Transverse colon (tissue), 4 donors: Measurements from ENCODE around the gene EPHA2. TPM values are rescaled to one million over a fixed set of nuclear protein-coding genes. Genes with fewer than 3 reads are reported as not detected.
"Not testable (repeated sequence)": the region's sequence is repeated elsewhere in the genome, so short reads cannot be mapped to it uniquely, and the experiment has no call there.

Experiments used
- DNase-seq: peaks from one replicate; pipeline ENCODE4 v3.0.0-alpha.2; 2019
- H3K27ac ChIP-seq, 4 donors: fragments of 200-600 bp; sonication (generic); 2 replicates each; pipeline ENCODE4 v1.5.1; 2016 to 2018; ENCODE audit warnings: inconsistent platforms in 4 of 4
- H3K27me3 ChIP-seq: fragments of 200-600 bp; sonication (generic); 2 replicates; pipeline ENCODE4 v1.5.1; 2017; ENCODE audit warnings: inconsistent platforms
- H3K36me3 ChIP-seq, 4 donors: fragments of 200-600 bp; sonication (generic); 2 replicates each; pipeline ENCODE4 v1.5.1; 2017 to 2019; ENCODE audit warnings: inconsistent platforms in 4 of 4
- H3K4me1 ChIP-seq, 4 donors: fragments of 200-600 bp; sonication (generic); 2 replicates each; pipeline ENCODE4 v1.5.1; 2017 to 2020; ENCODE audit warnings: inconsistent platforms in 4 of 4
- H3K4me3 ChIP-seq, 4 donors: fragments of 200-600 bp; sonication (generic); 1 replicate in 1 of 4; 2 replicates in 3 of 4; pipeline versions ENCODE4 v1.5.1 to v1.6.1; 2017 to 2019; ENCODE audit warnings: inconsistent platforms in 4 of 4
- H3K9me3 ChIP-seq, 2 donors: fragments of 200-600 bp; sonication (generic); 2 replicates each; pipeline ENCODE4 v1.5.1; 2017 to 2019; ENCODE audit warnings: inconsistent platforms in 2 of 2
- EP300 ChIP-seq: sonication (generic); formaldehyde crosslinking; IDR thresholded peaks from one replicate; pipeline ENCODE4 v1.6.1; 2017; ENCODE audit warnings: antibody characterized with exemption, low read depth
- POLR2A ChIP-seq: fragments of 450-650 bp; IDR thresholded peaks from one replicate; pipeline ENCODE4 v1.6.1; 2016; ENCODE audit warnings: antibody characterized with exemption, mild to moderate bottlenecking, moderate library complexity
- POLR2AphosphoS5 ChIP-seq, 3 donors: sonication (generic); formaldehyde crosslinking; IDR thresholded peaks; one replicate each; pipeline ENCODE4 v1.6.1; 2016; ENCODE audit warnings: antibody characterized with exemption in 3 of 3
- WGBS, 2 donors: methylation state at CpG; one replicate each; pipeline ENCODE4 v1.1.5; 2018; ENCODE audit warnings: low coverage in 1 of 2; 5-methylcytosine and 5-hydroxymethylcytosine counted together
- in situ Hi-C, 4 donors: fragments of 200-750 bp; cut with MboI; loops; one replicate each; pipeline versions ENCODE4 v1.15.0 to v1.15.1; 2017; ENCODE audit warnings: low sequenced_read_pairs in 3 of 4, low pct_ligation_motif_present in 1 of 4, low pct_unique_long_range_greater_than_20kb in 1 of 4
- intact Hi-C: fragments of 100-400 bp; cut with DNase I; formaldehyde crosslinking; loops from one replicate; pipeline ENCODE4 v1.15.1; 2023; ENCODE audit warnings: low total_unique reads
- total RNA-seq, 4 donors: library from RNA; depleted of rRNA; stranded (reverse); fragments of >200 nt; gene quantifications; one replicate each; pipeline ENCODE4 v1.1.0, GENCODE V29; 2016
- TF ChIP-seq, protein P1 (sequence below), 5 experiments: fragments of 200-600 bp in 3 of 5; fragments of 450-650 bp in 2 of 5; sonication (generic) in 3 of 5; IDR thresholded peaks; 1 replicate in 2 of 5; 2 replicates in 3 of 5; pipeline ENCODE4 v1.5.1; 2016 to 2017; ENCODE audit warnings: antibody characterized with exemption in 5 of 5, inconsistent platforms in 3 of 5, mild to moderate bottlenecking in 2 of 5, moderate library complexity in 1 of 5

Gene EPHA2
- total RNA-seq, 4 donors from 2014 or later: 2.6 to 68.8 (median 30.5) TPM

DNA sequence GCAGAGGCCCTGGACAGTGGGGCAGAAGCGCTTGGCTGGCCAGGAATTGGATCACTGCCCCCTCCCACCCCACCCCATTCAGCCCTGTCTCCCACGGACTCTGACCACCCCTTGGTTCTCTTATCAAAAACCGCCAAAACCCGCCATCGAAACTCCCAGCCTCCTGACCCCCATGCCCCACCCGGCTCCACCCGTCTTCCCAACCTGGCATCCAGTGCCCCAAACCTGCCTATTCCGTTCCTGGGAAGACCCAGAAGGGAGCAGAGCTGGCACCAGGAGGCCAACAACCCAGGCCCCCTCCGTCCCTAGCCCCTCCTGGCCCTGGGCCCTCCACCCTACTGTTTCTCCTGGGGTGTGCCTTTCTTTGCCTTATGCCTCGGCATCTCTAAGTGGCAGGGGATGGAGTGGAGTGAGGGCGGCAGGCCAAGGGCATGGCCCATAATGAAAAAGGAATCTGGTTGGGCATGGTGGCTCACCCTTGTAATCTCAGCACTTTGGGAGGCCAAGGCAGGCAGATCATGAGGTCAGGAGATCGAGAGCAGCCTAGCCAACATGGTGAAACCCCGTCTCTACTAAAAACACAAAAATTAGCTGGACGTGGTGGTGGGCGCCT lies 16.5 kb upstream of the EPHA2 start:
- Histone ChIP-seq H3K36me3 (no peaks in the 10 kb centered on the region), H3K4me1 (peaks cover 41 to 78% (median 62%) of the 10 kb centered on the region in 4 donors), H3K27ac (peak overlapping the region; percentile 83 to 90 (median 86)), H3K9me3 (no peaks in the 10 kb centered on the region), H3K27me3 (no peaks in the 10 kb centered on the region), H3K4me3 (no peak overlapping the region)
- intact Hi-C loops (no loop called here), in situ Hi-C loops (no loop called here)
- DNase-seq: no peak
- WGBS, 2 donors: 76 to 83% methylated on average over 2 to 15 of the region's 15 CpGs
- TF ChIP-seq, protein P1, sequence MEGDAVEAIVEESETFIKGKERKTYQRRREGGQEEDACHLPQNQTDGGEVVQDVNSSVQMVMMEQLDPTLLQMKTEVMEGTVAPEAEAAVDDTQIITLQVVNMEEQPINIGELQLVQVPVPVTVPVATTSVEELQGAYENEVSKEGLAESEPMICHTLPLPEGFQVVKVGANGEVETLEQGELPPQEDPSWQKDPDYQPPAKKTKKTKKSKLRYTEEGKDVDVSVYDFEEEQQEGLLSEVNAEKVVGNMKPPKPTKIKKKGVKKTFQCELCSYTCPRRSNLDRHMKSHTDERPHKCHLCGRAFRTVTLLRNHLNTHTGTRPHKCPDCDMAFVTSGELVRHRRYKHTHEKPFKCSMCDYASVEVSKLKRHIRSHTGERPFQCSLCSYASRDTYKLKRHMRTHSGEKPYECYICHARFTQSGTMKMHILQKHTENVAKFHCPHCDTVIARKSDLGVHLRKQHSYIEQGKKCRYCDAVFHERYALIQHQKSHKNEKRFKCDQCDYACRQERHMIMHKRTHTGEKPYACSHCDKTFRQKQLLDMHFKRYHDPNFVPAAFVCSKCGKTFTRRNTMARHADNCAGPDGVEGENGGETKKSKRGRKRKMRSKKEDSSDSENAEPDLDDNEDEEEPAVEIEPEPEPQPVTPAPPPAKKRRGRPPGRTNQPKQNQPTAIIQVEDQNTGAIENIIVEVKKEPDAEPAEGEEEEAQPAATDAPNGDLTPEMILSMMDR (IDR thresholded peaks at IDR 0.05): no peak
- no peak for TF ChIP-seq POLR2A
- no peak for TF ChIP-seq POLR2AphosphoS5 (IDR thresholded peaks at IDR 0.05)
- TF ChIP-seq EP300: no peak

DNA sequence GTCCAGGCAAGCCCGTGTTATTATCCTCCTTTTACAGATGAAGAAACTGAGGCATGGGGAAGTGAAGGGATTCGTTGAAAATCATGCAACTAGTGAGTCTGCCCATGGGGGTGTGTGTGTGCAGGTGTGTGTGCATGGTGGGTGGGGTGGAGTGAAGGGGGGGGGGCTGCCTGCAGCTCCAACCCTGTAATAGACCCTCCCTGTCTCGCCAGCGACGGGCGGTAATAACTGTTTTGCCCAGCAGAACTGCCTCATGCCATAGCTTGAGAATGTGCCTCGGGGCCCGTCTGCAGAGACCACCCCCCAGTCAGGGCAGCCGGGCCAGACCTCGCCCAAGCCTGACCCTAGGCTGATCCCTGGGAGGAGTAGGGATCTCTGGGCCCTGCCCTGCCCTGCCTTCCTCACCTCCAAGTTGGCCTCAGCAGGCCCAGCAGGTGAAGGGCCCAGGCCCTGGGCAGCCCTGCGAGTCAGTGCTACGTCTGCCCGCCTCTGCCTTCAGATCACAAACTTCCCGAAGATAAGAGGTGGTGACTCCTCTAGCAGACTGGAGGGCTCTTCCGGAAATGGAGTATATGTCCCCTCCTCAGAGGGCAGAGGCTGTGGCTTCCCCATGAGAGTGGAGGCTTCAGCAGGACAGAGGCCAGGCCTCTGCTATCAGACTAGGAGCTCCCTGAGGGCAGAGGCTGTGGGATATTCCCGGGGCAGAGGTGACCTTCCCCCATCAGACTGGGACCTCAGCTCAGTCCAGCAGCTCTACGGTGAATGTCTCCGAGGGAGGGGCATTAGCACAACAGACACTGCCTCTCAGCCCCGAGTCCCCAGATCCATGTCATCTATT lies 15.7 kb upstream of the EPHA2 start:
- no peak for DNase-seq
- no peak overlapping the region for H3K4me3 ChIP-seq
- H3K4me1 ChIP-seq: peaks cover 38 to 72% (median 59%) of the 10 kb centered on the region in 4 donors
- in situ Hi-C loops (no loop called here), intact Hi-C loops (no loop called here)
- WGBS, 2 donors: 77 to 80% methylated on average over 1 to 19 of the region's 19 CpGs
- no peaks in the 10 kb centered on the region for H3K9me3 ChIP-seq
- no peak for TF ChIP-seq POLR2A
- TF ChIP-seq, protein P1 (IDR thresholded peaks at IDR 0.05): no peak
- TF ChIP-seq POLR2AphosphoS5 (IDR thresholded peaks at IDR 0.05): no peak
- no peak for TF ChIP-seq EP300
- no peaks in the 10 kb centered on the region for H3K36me3 ChIP-seq
- peak overlapping the region in 2 of 4 donors; percentile 84 to 90 for H3K27ac ChIP-seq
- H3K27me3 ChIP-seq: no peaks in the 10 kb centered on the region

- Histone ChIP-seq H3K4me1 (peaks cover 26 to 62% (median 49%) of the 10 kb centered on the region in 4 donors), H3K4me3 (no peak overlapping the region), H3K9me3 (no peaks in the 10 kb centered on the region), H3K36me3 (no peaks in the 10 kb centered on the region), H3K27ac (no peak overlapping the region), H3K27me3 (no peaks in the 10 kb centered on the region)
- WGBS, 2 donors: 72 to 98% methylated on average over 3 of the region's 3 CpGs
- in situ Hi-C loops: no loop called here
- intact Hi-C loops: no loop called here
- no peak for DNase-seq
- TF ChIP-seq, protein P1 (IDR thresholded peaks at IDR 0.05): no peak
- TF ChIP-seq POLR2AphosphoS5 (IDR thresholded peaks at IDR 0.05) (no peak), EP300 (no peak), POLR2A (no peak)
Observed at GRCh38 chr1:16170283-16170673, 14.4 kb upstream of the EPHA2 start.

DNA sequence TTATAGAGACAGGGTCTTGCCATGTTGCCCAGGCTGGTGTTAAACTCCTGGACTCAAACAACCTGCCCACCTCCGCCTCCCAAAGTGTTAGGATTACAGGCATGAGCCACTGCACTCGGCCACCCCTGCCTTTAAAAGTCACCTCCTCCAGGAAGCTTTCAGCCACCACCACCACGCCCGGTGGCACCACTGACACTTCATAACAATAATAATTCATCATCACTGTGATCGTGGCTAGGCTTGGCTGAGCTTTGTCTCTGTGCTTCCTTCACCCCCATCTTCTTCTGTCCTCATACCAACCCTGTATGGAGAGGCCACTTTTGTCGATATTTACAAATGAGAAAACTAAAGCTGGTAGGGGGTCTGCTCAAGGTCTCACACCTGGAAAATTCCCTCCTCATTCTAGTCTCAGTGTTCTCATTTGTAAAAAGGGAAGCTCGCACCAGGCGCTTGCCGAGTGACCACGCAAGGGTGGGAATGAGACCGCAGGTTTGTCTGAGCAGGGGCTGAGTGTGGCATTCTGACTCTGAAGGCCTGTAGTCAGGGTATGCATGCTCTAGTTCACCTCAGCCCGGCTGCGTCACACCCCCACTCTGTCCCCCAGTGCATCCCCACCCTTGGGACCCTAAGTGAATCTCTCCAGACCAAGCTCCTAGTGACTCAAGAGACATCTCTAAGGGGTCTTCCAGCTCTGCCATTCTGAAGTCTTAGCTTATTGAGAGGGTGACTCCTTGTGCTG lies 12.9 kb upstream of the EPHA2 start:
- WGBS, 2 donors: 45 to 69% methylated on average over 5 to 12 of the region's 13 CpGs
- no peak overlapping the region for H3K27ac ChIP-seq
- in situ Hi-C loops: no loop called here
- no peaks in the 10 kb centered on the region for H3K36me3 ChIP-seq
- DNase-seq: peak; percentile 55
- H3K9me3 ChIP-seq: no peaks in the 10 kb centered on the region
- peaks cover 11 to 61% (median 36%) of the 10 kb centered on the region in 4 donors for H3K4me1 ChIP-seq
- intact Hi-C loops: no loop called here
- no peak overlapping the region for H3K4me3 ChIP-seq
- H3K27me3 ChIP-seq: no peaks in the 10 kb centered on the region
- no peak for TF ChIP-seq EP300
- peak in 1 of 3 donors; percentile 24 for TF ChIP-seq POLR2AphosphoS5 (IDR thresholded peaks at IDR 0.05)

DNA sequence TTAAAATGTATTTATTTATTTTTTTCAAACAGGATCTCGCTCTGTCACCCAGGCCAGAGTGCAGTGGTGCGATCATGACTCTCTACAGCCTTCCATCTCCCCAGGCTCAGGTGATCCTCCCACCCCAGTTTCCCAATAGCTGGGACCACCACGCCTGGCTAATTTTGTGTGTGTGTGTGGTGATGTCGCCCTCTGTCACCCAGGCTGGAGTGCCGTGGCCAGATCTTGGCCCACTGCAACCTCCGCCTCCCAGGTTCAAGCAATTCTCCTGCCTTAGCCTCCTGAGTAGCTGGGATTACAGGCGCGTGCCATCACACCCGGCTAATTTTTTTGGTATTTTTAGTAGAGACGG lies 12.3 kb upstream of the EPHA2 start:
- H3K36me3 ChIP-seq, intact Hi-C loops, H3K9me3 ChIP-seq, DNase-seq, H3K27me3 ChIP-seq, in situ Hi-C loops: not testable (repeated sequence)
- peak overlapping the region in 3 of 4 donors; percentile 28 to 57 (median 55) for H3K4me3 ChIP-seq
- peaks cover 9 to 54% (median 32%) of the 10 kb centered on the region in 4 donors for H3K4me1 ChIP-seq
- H3K27ac ChIP-seq: peak overlapping the region in 2 of 4 donors; percentile 56
- 58% methylated on average over 10 of the region's 10 CpGs; no CpG with 5 or more reads in 1 of the 2 donors for WGBS, 2 donors
